ENCODE results near the gene FARP2. TPM values are rescaled to one million over a fixed set of nuclear protein-coding genes. Genes with fewer than 3 reads are reported as not detected.
"Not testable (repeated sequence)": the region's sequence is repeated elsewhere in the genome, so short reads cannot be mapped to it uniquely, and the experiment has no call there.

FARP2 gene
- total RNA-seq, 4 donors from 2014 or later = 70.0 to 185 (median 95.5) TPM

- 89% methylated on average over 3 of the region's 3 CpGs for WGBS
- TF ChIP-seq EP300 (IDR thresholded peaks at IDR 0.05) (no peak), CTCF (IDR thresholded peaks at IDR 0.05) (no peak), POLR2AphosphoS5 (IDR thresholded peaks at IDR 0.05) (no peak), POLR2A (IDR thresholded peaks at IDR 0.05) (no peak)
These were observed 12.6 kb downstream of the FARP2 start for GRCh38 chr2:241368643-241369042.

GRCh38 chr2:241372361-241372992 is 16.4 kb downstream of the FARP2 start:
- 50% methylated on average over 11 of the region's 11 CpGs for WGBS
- TF ChIP-seq EP300 (IDR thresholded peaks at IDR 0.05) (no peak), POLR2AphosphoS5 (IDR thresholded peaks at IDR 0.05) (no peak), CTCF (IDR thresholded peaks at IDR 0.05) (no peak), POLR2A (IDR thresholded peaks at IDR 0.05) (no peak)
- Histone ChIP-seq H3K4me3 (no peak overlapping the region), H3K27me3 (no peaks in the 10 kb centered on the region), H3K9me3 (no peaks in the 10 kb centered on the region), H3K4me1 (peaks cover 22% of the 10 kb centered on the region), H3K36me3 (peaks cover 13% of the 10 kb centered on the region), H3K27ac (peak overlapping the region; percentile 12)
- DNase-seq (ENCODE audit: low spot score in 2 of 2) = no peak

More at GRCh38 chr2:241368643-241369042, 12.6 kb downstream of the FARP2 start:
- Histone ChIP-seq H3K36me3 (no peaks in the 10 kb centered on the region), H3K27me3 (no peaks in the 10 kb centered on the region), H3K4me3 (no peak overlapping the region), H3K27ac (no peak overlapping the region), H3K4me1 (peaks cover 15% of the 10 kb centered on the region), H3K9me3 (no peaks in the 10 kb centered on the region)
- no peak for DNase-seq (ENCODE audit: low spot score in 2 of 2)

GRCh38 chr2:241373446-241373845 is 17.4 kb downstream of the FARP2 start:
- Histone ChIP-seq H3K9me3 (no peaks in the 10 kb centered on the region), H3K4me3 (no peak overlapping the region), H3K36me3 (peaks cover 13% of the 10 kb centered on the region), H3K27me3 (no peaks in the 10 kb centered on the region), H3K27ac (no peak overlapping the region), H3K4me1 (peaks cover 24% of the 10 kb centered on the region)
- TF ChIP-seq CTCF (IDR thresholded peaks at IDR 0.05) (no peak), POLR2AphosphoS5 (IDR thresholded peaks at IDR 0.05) (no peak), POLR2A (IDR thresholded peaks at IDR 0.05) (no peak), EP300 (IDR thresholded peaks at IDR 0.05) (no peak)
- DNase-seq (ENCODE audit: low spot score in 2 of 2) = no peak
- 87% methylated on average over 3 of the region's 3 CpGs for WGBS

GRCh38 chr2:241373906-241374305 is 17.8 kb downstream of the FARP2 start:
- 98% methylated on average over 6 of the region's 6 CpGs for WGBS

GRCh38 chr2:241375300-241375699 is 19.2 kb downstream of the FARP2 start:
- H3K27ac ChIP-seq = no peak overlapping the region
- H3K4me3 ChIP-seq = no peak overlapping the region
- peaks cover 13% of the 10 kb centered on the region for H3K36me3 ChIP-seq
- peaks cover 37% of the 10 kb centered on the region for H3K4me1 ChIP-seq
- no peaks in the 10 kb centered on the region for H3K27me3 ChIP-seq
- 85% methylated on average over 1 of the region's 1 CpG for WGBS
- TF ChIP-seq EP300 (IDR thresholded peaks at IDR 0.05) (no peak), CTCF (IDR thresholded peaks at IDR 0.05) (no peak), POLR2AphosphoS5 (IDR thresholded peaks at IDR 0.05) (no peak), POLR2A (IDR thresholded peaks at IDR 0.05) (no peak)
- DNase-seq (ENCODE audit: low spot score in 2 of 2) = no peak
- no peaks in the 10 kb centered on the region for H3K9me3 ChIP-seq

More at GRCh38 chr2:241373906-241374305, 17.8 kb downstream of the FARP2 start:
- not testable (repeated sequence) for H3K4me3 ChIP-seq; DNase-seq (ENCODE audit: low spot score in 2 of 2); H3K9me3 ChIP-seq; H3K27me3 ChIP-seq
- peak overlapping the region; percentile 4 for H3K27ac ChIP-seq
- H3K4me1 ChIP-seq = peaks cover 29% of the 10 kb centered on the region
- peaks cover 13% of the 10 kb centered on the region for H3K36me3 ChIP-seq

GRCh38 chr2:241376808-241377207 is 20.7 kb downstream of the FARP2 start:
- Histone ChIP-seq H3K9me3 (no peaks in the 10 kb centered on the region), H3K4me1 (peaks cover 49% of the 10 kb centered on the region), H3K27ac (no peak overlapping the region), H3K4me3 (no peak overlapping the region), H3K36me3 (peaks cover 13% of the 10 kb centered on the region), H3K27me3 (no peaks in the 10 kb centered on the region)
- WGBS = 74% methylated on average over 2 of the region's 2 CpGs
- TF ChIP-seq EP300 (IDR thresholded peaks at IDR 0.05) = no peak
- no peak for TF ChIP-seq CTCF (IDR thresholded peaks at IDR 0.05)
- TF ChIP-seq POLR2AphosphoS5 (IDR thresholded peaks at IDR 0.05) = no peak
- TF ChIP-seq POLR2A (IDR thresholded peaks at IDR 0.05) = no peak
- no peak for DNase-seq (ENCODE audit: low spot score in 2 of 2)
